CD4-positive, alpha-beta T cell treated with Interleukin-1 beta for 1 hour (primary cell): Measurements from ENCODE around the gene CDH24.

Experiments used
- DNase-seq, 2 donors: peaks; one replicate each; pipeline ENCODE4 v3.0.0-alpha.2; 2020 to 2022

Gene CDH24

GRCh38 chr14:23056956-23057756, at the start of gene CDH24:
Gene CDH24, minus strand, starts transcription at chr14:23057520. Its CDS starts 1,787 bp downstream, at chr14:23055733.
- peak; percentile 73 to 74 for DNase-seq

GRCh38 chr14:23106747-23107045, 49.4 kb upstream of the CDH24 start:
- DNase-seq, result no peak

GRCh38 chr14:23105348-23105824, 48.1 kb upstream of the CDH24 start:
- DNase-seq, result no peak

DNA sequence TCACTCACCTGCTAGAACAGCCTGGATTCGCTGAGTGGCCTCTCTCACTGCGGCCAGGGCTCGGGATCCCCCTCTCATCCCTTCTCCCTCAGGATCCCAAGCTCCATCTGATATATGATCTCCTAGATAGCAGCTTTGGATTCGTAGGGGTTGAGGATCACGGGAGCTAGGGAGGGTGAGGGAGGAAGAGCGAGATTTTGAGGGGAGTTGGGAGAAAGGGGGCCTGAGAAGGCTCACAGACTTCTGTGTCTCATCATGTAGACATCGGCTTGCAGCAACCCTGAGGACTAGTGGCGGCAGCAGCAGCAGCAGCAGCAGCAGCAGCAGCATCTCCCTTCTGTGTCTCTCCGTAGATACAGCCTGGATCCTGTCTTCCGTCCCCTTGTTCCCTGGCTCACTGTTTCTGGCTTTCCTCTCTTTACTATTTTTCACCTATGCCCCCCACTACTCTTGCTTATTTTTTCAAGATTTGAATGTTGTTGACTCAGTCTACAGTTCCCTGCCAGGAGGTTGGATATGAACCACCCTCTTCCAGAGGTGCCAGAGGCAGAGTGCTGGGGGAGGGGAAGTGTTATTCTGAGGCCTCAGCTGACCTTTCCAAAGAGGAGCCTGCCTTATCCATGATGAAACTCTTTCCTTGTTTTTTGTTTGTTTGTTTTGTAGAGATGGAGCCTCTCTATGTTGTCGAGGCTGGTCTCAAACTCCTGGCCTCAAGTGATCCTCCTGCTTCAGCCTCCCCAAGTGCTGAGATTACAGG, 47.4 kb upstream of the CDH24 start, which contains the start of gene CIROP:
TSS of gene CIROP (minus strand) at position 399 of the 757 bp plus-strand sequence. CDS start at position 330, 69 bp downstream.
- no peak for DNase-seq

DNA sequence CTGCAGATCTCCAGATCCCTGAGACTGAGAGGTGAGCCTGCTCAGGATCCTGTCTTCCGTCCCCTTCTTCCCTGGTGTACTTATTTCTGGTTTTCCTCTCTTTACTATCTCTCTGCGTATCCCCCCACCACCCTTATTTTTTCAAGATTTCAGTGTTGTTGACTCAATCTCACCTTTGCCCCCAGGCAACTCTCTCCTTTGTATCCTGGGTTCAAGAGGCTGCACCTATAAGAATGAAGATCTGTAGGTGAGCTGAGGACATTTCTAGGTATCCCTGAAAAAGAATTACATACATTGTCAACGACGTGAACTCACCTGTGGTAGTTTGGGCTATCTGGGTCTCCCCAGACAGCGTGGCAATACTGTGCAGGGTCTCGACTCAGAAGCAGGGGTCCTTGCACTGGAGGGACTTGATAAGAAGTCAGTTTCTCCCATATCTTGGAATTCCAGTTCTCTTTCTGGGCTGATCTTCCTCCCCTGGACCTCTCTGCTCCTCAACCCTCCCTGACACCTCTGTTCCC, 46.8 kb upstream of the CDH24 start:
- no peak for DNase-seq

- no peak for DNase-seq
These were observed 46.3 kb upstream of the CDH24 start for GRCh38 chr14:23103581-23103980.

GRCh38 chr14:23102801-23103200, 45.5 kb upstream of the CDH24 start:
- no peak for DNase-seq

GRCh38 chr14:23101986-23102625, 44.8 kb upstream of the CDH24 start:
- DNase-seq, result no peak

DNA sequence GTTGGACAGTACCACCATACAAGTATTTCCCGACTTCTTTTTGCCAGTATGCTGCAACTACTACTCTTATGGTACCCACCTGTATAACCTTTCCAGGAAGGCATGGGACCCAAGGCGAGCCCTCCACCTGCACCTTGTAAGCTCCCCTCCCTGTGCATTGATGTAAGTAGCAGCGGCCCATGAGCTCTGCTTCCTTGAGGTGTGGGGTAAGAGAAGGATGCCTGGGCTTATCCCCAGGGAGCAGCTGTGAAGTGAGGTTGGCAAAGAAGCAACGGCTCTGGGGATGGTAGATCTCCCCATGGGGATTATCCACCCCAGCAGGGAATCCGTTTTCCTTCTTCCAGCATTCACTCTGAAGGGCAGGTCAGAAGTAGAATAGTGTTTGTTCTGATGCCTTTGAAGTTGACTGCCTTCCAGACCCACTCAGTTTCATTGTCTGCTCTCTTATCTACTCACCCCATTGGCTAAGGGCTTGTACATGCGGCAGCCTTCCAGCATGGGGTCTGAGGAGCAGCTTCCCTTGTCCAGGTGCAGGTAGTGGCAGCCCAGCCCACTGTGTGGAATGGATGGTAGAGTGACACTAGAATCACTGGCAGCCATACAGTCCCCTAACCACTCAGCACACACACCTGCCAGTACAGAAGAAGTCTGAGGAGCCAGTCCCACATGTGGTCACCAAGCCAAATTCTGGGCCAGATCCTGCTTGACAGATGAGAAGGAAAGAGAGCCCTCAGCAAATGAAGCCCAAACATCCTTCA, 44.1 kb upstream of the CDH24 start:
- DNase-seq, result no peak

GRCh38 chr14:23099212-23099861, 42.0 kb upstream of the CDH24 start:
- DNase-seq, result no peak

- no peak for DNase-seq
These were observed 40.5 kb upstream of the CDH24 start for GRCh38 chr14:23097786-23098185.

- peak; percentile 99 to 100 for DNase-seq
These were observed 38.1 kb upstream of the CDH24 start, which contains the start of gene C14orf119 for GRCh38 chr14:23095196-23096108. Gene C14orf119, plus strand, starts transcription at chr14:23095505. Its CDS starts 2,154 bp downstream, at chr14:23097659.

GRCh38 chr14:23094666-23095195, 37.4 kb upstream of the CDH24 start, which contains the start of gene ACIN1:
Gene ACIN1, minus strand, starts transcription at chr14:23095136. Its CDS starts 24 bp downstream, at chr14:23095112.
- peak in 1 of 2 donors; percentile 81 for DNase-seq

- peak in 1 of 2 donors; percentile 86 for DNase-seq
These were observed 36.8 kb upstream of the CDH24 start for GRCh38 chr14:23093991-23094665.

DNA sequence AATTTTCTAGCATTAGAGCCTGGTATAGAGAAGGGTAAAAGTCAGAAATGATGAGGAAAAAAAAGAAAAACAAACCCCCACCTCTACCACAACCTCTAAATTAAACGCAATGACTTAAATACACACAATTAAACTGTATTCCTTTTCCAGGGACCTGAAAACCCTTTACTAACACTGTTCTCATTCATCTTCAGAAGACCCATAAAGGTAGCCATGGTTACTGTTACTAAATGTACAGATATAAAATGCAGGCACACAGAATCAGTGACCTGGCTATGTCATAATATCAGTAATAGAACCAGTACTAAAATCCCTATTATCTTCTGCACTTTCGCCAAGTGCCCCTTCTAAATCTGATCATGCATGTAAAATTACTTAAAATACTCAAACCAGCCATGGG, 36.2 kb upstream of the CDH24 start:
- DNase-seq, result no peak

DNA sequence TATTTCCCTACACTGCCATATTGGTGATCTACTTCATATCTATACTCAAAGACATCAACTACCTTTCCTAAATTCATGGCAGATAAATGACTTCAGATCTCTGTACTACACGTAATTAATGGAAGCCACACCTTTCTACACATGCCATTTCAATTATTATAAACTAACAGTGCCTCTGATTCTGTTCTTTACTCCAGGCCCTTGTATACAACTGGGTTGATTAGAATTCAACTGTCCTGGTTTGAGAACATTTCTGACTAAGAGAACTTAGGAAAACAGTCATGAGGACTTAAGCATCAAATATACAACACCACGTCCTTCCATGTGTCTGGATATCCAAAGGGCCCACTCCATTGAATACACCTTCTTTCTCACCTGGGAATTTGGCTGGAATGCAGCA, 35.8 kb upstream of the CDH24 start:
- no peak for DNase-seq

DNA sequence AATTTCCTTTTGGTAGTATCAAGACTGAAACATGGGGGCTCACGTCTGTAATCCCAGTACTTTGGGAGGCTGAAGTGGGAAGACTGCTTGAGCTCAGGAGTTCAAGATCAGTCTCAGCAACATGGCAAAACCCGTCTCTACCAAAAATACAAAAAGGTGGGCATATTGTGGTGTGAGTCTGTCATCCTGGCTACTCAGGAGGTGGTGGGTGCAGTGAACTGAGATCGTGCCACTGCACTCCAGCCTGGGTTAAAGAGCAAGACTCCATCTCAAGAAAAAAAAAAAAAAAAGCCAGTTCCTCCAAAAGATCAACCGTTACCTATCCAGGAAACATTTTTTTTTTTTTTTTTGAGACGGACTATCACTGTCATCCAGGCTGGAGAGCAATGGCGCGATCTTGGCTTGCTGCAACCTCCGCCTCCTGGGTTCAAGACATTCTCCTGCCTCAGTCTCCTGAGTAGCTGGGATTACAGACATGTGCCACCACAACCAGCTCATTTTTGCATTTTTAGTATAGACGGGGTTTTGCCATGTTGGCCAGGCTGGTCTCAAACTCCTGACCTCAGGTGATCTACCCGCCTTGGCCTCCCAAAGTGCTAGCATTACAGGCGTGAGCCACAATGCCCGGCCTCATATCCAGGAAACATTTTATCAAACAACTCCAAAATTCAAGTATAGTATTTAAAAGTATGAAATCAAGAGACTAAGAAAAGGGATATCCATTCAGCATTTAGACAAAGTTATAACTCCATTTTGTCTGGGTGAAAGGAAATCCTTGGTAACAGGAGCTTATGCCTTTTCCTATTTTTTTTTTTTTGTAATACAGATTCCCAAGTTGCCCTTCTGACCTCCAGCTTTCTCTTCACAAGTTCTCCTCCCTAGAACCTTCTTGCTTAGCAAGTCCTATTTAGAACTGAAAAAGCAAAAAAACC, 34.2 kb upstream of the CDH24 start:
- DNase-seq, result no peak

DNA sequence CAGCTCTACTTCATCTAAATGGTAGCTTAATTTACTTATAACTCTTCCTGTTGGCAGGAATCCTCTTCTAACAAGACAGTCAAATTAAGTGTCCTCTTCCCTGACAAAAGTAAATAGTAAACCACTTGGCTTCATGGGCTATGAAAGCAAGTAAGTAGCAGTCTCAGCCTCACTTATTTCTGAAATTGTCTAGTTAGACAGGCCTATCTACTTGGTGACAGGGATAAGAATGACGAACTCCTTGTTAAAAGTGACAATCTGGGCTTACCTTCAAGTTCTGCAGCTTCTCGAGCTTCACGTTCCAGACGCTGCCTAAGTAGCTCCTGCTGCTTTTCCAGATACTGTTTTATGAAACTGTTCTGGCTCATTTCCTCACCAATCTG, 32.9 kb upstream of the CDH24 start:
- DNase-seq, result no peak
